ENCODE data around the gene TTF2.

DNA sequence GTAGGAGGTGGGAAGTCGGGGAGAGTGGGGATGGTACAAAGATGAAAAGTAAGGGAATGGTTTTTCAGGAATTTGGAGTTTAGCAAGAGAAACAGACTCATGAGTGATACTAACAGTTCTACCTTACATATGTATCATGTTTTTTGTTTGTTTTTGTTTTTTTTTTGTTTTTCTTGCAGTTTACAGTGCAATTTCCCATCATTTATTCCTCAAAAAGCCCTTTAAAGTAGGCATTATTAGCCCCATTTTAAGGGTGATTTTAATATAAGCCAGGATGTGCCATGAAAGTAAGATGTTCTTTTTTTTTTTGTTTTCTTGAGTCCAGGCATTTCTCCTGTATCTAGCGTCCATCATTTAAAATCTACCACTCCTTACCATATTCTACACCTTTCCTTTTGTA lies 75.2 kb downstream of the TTF2 start:
- TF ChIP-seq, protein P1, sequence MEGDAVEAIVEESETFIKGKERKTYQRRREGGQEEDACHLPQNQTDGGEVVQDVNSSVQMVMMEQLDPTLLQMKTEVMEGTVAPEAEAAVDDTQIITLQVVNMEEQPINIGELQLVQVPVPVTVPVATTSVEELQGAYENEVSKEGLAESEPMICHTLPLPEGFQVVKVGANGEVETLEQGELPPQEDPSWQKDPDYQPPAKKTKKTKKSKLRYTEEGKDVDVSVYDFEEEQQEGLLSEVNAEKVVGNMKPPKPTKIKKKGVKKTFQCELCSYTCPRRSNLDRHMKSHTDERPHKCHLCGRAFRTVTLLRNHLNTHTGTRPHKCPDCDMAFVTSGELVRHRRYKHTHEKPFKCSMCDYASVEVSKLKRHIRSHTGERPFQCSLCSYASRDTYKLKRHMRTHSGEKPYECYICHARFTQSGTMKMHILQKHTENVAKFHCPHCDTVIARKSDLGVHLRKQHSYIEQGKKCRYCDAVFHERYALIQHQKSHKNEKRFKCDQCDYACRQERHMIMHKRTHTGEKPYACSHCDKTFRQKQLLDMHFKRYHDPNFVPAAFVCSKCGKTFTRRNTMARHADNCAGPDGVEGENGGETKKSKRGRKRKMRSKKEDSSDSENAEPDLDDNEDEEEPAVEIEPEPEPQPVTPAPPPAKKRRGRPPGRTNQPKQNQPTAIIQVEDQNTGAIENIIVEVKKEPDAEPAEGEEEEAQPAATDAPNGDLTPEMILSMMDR (IDR thresholded peaks at IDR 0.05; ENCODE audit: borderline replicate concordance, extremely low read depth, low read length, poor library complexity, severe bottlenecking), result no peak
- TF ChIP-seq EZH2 (IDR thresholded peaks at IDR 0.05; ENCODE audit: borderline replicate concordance, low read depth, low read length, severe bottlenecking), result no peak

Data from DND-41 (cell line).